Measurements from ENCODE around the gene ZNF414. TPM values are rescaled to one million over a fixed set of nuclear protein-coding genes. Genes with fewer than 3 reads are reported as not detected.

Gene ZNF414
- total and polyA plus RNA-seq, 2 donors (not counting 1 experiment from before 2014, with no cell fraction given) = 43.8 to 52.0 TPM

DNA sequence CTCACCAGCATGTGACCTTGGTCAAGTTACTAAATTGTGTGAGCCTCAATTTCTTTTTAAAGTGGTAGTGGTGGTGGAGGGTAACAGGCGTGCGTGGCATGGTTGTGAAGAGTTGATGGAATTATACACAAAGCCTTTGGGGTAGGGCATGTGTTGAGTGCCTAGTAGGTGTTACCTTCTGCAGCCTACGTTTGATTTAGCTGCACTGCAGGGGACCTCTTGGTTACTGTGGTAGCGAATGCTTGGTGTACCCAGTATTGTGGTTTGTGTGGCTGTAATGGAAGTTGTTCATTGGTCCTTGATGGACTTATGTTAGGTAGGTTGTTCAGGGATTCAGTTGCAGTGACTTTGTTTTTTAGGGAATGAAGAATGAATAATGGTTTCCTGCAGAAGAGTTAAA is 36.1 kb downstream of the ZNF414 start:
- Histone ChIP-seq H3K36me3 (replicated peaks in 1 of 2; ENCODE audit: control extremely low read depth in 1 of 2, control insufficient read depth in 1 of 2, extremely low read depth in 1 of 2, insufficient read depth in 2 of 2, low read length in 1 of 2) (peaks cover 10 to 67% of the 10 kb centered on the region in 2 experiments), H3K9me3 (ENCODE audit: control extremely low read depth in 1 of 3, control insufficient read depth in 2 of 3, insufficient read depth in 1 of 3, low read length in 2 of 3) (no peaks in the 10 kb centered on the region), H3K4me3 (ENCODE audit: control extremely low read depth in 1 of 5, extremely low read depth in 1 of 5, insufficient read depth in 1 of 5, low read depth in 2 of 5, low read length in 4 of 5) (no peak overlapping the region), H3K4me1 (ENCODE audit: control insufficient read depth in 2 of 2, insufficient read depth in 2 of 2, low read length in 2 of 2) (peaks cover 25 to 36% of the 10 kb centered on the region in 2 donors), H3K27ac (ENCODE audit: low read length in 2 of 2) (no peak overlapping the region), H3K27me3 (replicated peaks in 1 of 4; ENCODE audit: control extremely low read depth in 1 of 4, control insufficient read depth in 3 of 4, insufficient read depth in 4 of 4, low read length in 3 of 4) (no peaks in the 10 kb centered on the region), H3K4me2 (replicated peaks; ENCODE audit: low read depth, low read length, poor library complexity, severe bottlenecking) (no peak overlapping the region), H2AFZ (ENCODE audit: insufficient read depth, low read depth, low read length, poor library complexity, severe bottlenecking) (no peak overlapping the region), H3K9ac (ENCODE audit: low read length) (no peak overlapping the region), H3K79me2 (ENCODE audit: control insufficient read depth, insufficient read depth, low read length) (peaks cover 75% of the 10 kb centered on the region), H4K20me1 (ENCODE audit: control insufficient read depth, insufficient read depth, low read length, poor library complexity, severe bottlenecking) (peaks cover 93% of the 10 kb centered on the region)
- H3K9me3 Mint-ChIP-seq (ENCODE audit: insufficient read depth) = no peaks in the 10 kb centered on the region
- peaks cover 47% of the 10 kb centered on the region for H3K4me1 Mint-ChIP-seq
- H3K4me3 Mint-ChIP-seq = no peak overlapping the region
- TF ChIP-seq EZH2 (IDR thresholded peaks at IDR 0.05; ENCODE audit: borderline replicate concordance, insufficient read depth, low read depth, low read length, poor library complexity, severe bottlenecking) = no peak
- TF ChIP-seq, protein P1, sequence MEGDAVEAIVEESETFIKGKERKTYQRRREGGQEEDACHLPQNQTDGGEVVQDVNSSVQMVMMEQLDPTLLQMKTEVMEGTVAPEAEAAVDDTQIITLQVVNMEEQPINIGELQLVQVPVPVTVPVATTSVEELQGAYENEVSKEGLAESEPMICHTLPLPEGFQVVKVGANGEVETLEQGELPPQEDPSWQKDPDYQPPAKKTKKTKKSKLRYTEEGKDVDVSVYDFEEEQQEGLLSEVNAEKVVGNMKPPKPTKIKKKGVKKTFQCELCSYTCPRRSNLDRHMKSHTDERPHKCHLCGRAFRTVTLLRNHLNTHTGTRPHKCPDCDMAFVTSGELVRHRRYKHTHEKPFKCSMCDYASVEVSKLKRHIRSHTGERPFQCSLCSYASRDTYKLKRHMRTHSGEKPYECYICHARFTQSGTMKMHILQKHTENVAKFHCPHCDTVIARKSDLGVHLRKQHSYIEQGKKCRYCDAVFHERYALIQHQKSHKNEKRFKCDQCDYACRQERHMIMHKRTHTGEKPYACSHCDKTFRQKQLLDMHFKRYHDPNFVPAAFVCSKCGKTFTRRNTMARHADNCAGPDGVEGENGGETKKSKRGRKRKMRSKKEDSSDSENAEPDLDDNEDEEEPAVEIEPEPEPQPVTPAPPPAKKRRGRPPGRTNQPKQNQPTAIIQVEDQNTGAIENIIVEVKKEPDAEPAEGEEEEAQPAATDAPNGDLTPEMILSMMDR (IDR thresholded peaks at IDR 0.05) = no peak
- H3K27me3 Mint-ChIP-seq = no peaks in the 10 kb centered on the region
- WGBS (ENCODE audit: insufficient coverage) = 93% methylated on average over 4 of the region's 4 CpGs
- ChIA-PET CTCF (interaction anchor here (0.8 kb wide), 1 partner anchor 124 kb away, joined by 3 read pairs; no protein-coding TSS in a partner anchor), POLR2A (no interaction called here)
- DNase-seq (no peak), ATAC-seq (ENCODE audit: low read depth) (no peak)
- intact Hi-C loops (cut with micrococcal nuclease) = no loop called here
- peak overlapping the region; percentile 82 for H3K27ac Mint-ChIP-seq

DNA sequence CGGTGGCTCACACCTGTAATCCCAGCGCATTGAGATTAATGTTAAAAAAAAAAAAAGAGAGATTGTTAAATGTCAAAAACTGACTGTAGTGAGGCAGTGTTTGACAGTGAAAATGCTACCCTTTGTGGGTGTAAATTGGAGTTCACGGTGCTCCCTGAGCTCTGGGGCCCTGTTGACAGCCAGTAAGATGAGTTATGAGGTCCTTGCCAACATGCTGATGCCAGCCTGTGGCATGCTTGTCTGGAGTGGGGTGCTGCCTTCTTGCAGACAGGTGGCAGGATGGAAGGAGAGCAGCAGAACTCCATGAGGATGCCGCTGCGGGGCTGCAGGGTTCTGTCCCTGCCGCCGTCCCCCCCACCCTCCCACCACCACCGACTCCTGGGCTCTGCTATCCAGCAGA is 37.4 kb downstream of the ZNF414 start:
- intact Hi-C loops (cut with micrococcal nuclease) = no loop called here
- ATAC-seq (ENCODE audit: low read depth) (no peak), DNase-seq (no peak)
- TF ChIP-seq EZH2 (IDR thresholded peaks at IDR 0.05; ENCODE audit: borderline replicate concordance, insufficient read depth, low read depth, low read length, poor library complexity, severe bottlenecking) = no peak
- TF ChIP-seq, protein P1 (IDR thresholded peaks at IDR 0.05) = no peak
- POLR2A ChIA-PET = no interaction called here
- 81% methylated on average over 3 of the region's 8 CpGs for WGBS (ENCODE audit: insufficient coverage)
- Histone ChIP-seq H3K79me2 (ENCODE audit: control insufficient read depth, insufficient read depth, low read length) (peaks cover 64% of the 10 kb centered on the region), H3K4me3 (ENCODE audit: control extremely low read depth in 1 of 5, extremely low read depth in 1 of 5, insufficient read depth in 1 of 5, low read depth in 2 of 5, low read length in 4 of 5) (no peak overlapping the region), H3K9ac (ENCODE audit: low read length) (no peak overlapping the region), H3K9me3 (ENCODE audit: control extremely low read depth in 1 of 3, control insufficient read depth in 2 of 3, insufficient read depth in 1 of 3, low read length in 2 of 3) (no peaks in the 10 kb centered on the region), H2AFZ (ENCODE audit: insufficient read depth, low read depth, low read length, poor library complexity, severe bottlenecking) (no peak overlapping the region), H3K36me3 (replicated peaks in 1 of 2; ENCODE audit: control extremely low read depth in 1 of 2, control insufficient read depth in 1 of 2, extremely low read depth in 1 of 2, insufficient read depth in 2 of 2, low read length in 1 of 2) (peaks cover 14 to 69% of the 10 kb centered on the region in 2 experiments), H3K27me3 (replicated peaks in 1 of 4; ENCODE audit: control extremely low read depth in 1 of 4, control insufficient read depth in 3 of 4, insufficient read depth in 4 of 4, low read length in 3 of 4) (no peaks in the 10 kb centered on the region), H3K4me1 (ENCODE audit: control insufficient read depth in 2 of 2, insufficient read depth in 2 of 2, low read length in 2 of 2) (peaks cover 34 to 45% of the 10 kb centered on the region in 2 donors), H4K20me1 (ENCODE audit: control insufficient read depth, insufficient read depth, low read length, poor library complexity, severe bottlenecking) (peaks cover 85% of the 10 kb centered on the region), H3K4me2 (replicated peaks; ENCODE audit: low read depth, low read length, poor library complexity, severe bottlenecking) (no peak overlapping the region), H3K27ac (ENCODE audit: low read length in 2 of 2) (peak overlapping the region in 1 of 2 donors; percentile 27)
- CTCF ChIA-PET = interaction anchor here (1.7 kb wide), 1 partner anchor 103 kb away, joined by 6 read pairs; no protein-coding TSS in a partner anchor
- Mint-ChIP-seq H3K27ac (peak overlapping the region; percentile 32), H3K27me3 (no peaks in the 10 kb centered on the region), H3K9me3 (ENCODE audit: insufficient read depth) (no peaks in the 10 kb centered on the region), H3K4me1 (peaks cover 53% of the 10 kb centered on the region), H3K4me3 (no peak overlapping the region)

Measured in B cell (primary cell).